Embryonic facial prominence (tissue), 1 donor: Measurements from ENCODE around the gene TP73.

ENCODE experiments used
- DNase-seq: peaks from one replicate; pipeline ENCODE4 v3.0.0-alpha.2; 2016; ENCODE audit errors: extremely low spot score

TP73 gene

GRCh38 chr1:3688356-3689137 lies 36.2 kb downstream of the TP73 start:
- DNase-seq = no peak

- DNase-seq = no peak
Observed at GRCh38 chr1:3689138-3689750, 36.9 kb downstream of the TP73 start.

- DNase-seq = no peak
Observed at GRCh38 chr1:3690282-3691065, 38.2 kb downstream of the TP73 start.

- no peak for DNase-seq
Observed at GRCh38 chr1:3691421-3692204, 39.3 kb downstream of the TP73 start.

- DNase-seq = no peak
Observed at GRCh38 chr1:3692598-3692997, 40.3 kb downstream of the TP73 start.

- no peak for DNase-seq
Observed at GRCh38 chr1:3693321-3693720, 41.0 kb downstream of the TP73 start.

GRCh38 chr1:3695326-3696217 lies 43.3 kb downstream of the TP73 start:
- no peak for DNase-seq

- DNase-seq = no peak
Observed at GRCh38 chr1:3696689-3697088, 44.4 kb downstream of the TP73 start.

- DNase-seq = no peak
Observed at GRCh38 chr1:3697104-3697503, 44.8 kb downstream of the TP73 start.

- no peak for DNase-seq
Observed at GRCh38 chr1:3697810-3698209, 45.5 kb downstream of the TP73 start.

- DNase-seq = no peak
Observed at GRCh38 chr1:3698660-3699408, 46.5 kb downstream of the TP73 start.

- DNase-seq = no peak
Observed at GRCh38 chr1:3699596-3699995, 47.3 kb downstream of the TP73 start.

GRCh38 chr1:3700631-3701030 lies 48.3 kb downstream of the TP73 start:
- DNase-seq = no peak

- no peak for DNase-seq
Observed at GRCh38 chr1:3702528-3702927, 50.2 kb downstream of the TP73 start.

GRCh38 chr1:3702990-3703728 lies 50.8 kb downstream of the TP73 start:
- no peak for DNase-seq

GRCh38 chr1:3703786-3704371 lies 51.6 kb downstream of the TP73 start:
- no peak for DNase-seq

GRCh38 chr1:3705341-3705950 lies 53.1 kb downstream of the TP73 start:
- no peak for DNase-seq

- DNase-seq = no peak
Observed at GRCh38 chr1:3706651-3707297, 54.5 kb downstream of the TP73 start.
